RWPE2 (cell line): ENCODE data around the gene NAP1L1.

Source experiments
- ATAC-seq: fragments of 200-7000 bp; cut with Tn5 transposase; 3 replicates; pipeline ENCODE4 v1.9.1; 2021; ENCODE audit warnings: low read depth
- DNase-seq: peaks from one replicate; pipeline ENCODE4 v3.0.0-alpha.2; 2020; ENCODE audit warnings: low spot score
- H3K27ac ChIP-seq: fragments of 450-650 bp; 2 replicates; pipeline ENCODE4 v1.5.1; 2017; ENCODE audit warnings: mild to moderate bottlenecking; ENCODE audit not compliant: poor library complexity, severe bottlenecking
- H3K27me3 ChIP-seq: fragments of 250-450 bp; sonication (Bioruptor Pico); 2 replicates; pipeline ENCODE4 v1.5.1; 2021; ENCODE audit warnings: mild to moderate bottlenecking, moderate library complexity; ENCODE audit not compliant: insufficient read depth, poor library complexity, severe bottlenecking
- H3K36me3 ChIP-seq: fragments of 250-450 bp; sonication (Bioruptor Pico); 2 replicates; pipeline ENCODE4 v1.5.1; 2020; ENCODE audit warnings: low read depth, mild to moderate bottlenecking, moderate library complexity
- H3K4me1 ChIP-seq: fragments of 250-450 bp; sonication (Bioruptor Pico); 2 replicates; pipeline ENCODE4 v1.5.1; 2021; ENCODE audit warnings: mild to moderate bottlenecking, moderate library complexity; ENCODE audit not compliant: insufficient read depth, poor library complexity, severe bottlenecking
- H3K4me3 ChIP-seq: fragments of 250-450 bp; sonication (Bioruptor Pico); 2 replicates; pipeline ENCODE4 v1.5.1; 2021; ENCODE audit warnings: mild to moderate bottlenecking, moderate library complexity; ENCODE audit not compliant: severe bottlenecking
- H3K9me3 ChIP-seq: fragments of 250-450 bp; sonication (Bioruptor Pico); 2 replicates; pipeline ENCODE4 v1.5.1; 2021; ENCODE audit warnings: mild to moderate bottlenecking, moderate library complexity; ENCODE audit not compliant: severe bottlenecking
- TF ChIP-seq, protein P1 (sequence below): fragments of 450-650 bp; IDR thresholded peaks from one replicate; pipeline ENCODE4 v1.5.1; 2017; ENCODE audit warnings: mild to moderate bottlenecking, moderate library complexity; ENCODE audit not compliant: poor library complexity, severe bottlenecking

The NAP1L1 gene

DNA sequence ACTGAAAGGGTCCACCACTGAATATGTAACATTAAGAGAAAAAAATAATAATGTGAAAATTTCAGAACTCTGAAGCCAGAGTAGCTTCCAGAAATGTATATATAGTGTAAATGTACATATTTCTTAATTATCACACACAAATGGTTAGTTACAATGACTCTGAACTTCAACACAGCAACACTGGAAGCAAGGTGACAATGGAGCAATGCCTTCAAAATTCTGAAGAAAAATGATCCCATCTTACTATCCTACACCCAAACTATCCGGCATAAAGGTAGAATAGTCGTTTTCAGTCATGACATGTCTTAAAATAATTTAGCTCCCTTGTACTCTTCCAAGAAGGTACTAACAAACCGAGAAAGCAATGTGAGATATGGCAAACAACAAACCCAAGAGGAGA lies 11.9 kb downstream of the NAP1L1 start:
- ATAC-seq (no peak), DNase-seq (no peak)
- peaks cover 90% of the 10 kb centered on the region for H3K36me3 ChIP-seq
- TF ChIP-seq, protein P1, sequence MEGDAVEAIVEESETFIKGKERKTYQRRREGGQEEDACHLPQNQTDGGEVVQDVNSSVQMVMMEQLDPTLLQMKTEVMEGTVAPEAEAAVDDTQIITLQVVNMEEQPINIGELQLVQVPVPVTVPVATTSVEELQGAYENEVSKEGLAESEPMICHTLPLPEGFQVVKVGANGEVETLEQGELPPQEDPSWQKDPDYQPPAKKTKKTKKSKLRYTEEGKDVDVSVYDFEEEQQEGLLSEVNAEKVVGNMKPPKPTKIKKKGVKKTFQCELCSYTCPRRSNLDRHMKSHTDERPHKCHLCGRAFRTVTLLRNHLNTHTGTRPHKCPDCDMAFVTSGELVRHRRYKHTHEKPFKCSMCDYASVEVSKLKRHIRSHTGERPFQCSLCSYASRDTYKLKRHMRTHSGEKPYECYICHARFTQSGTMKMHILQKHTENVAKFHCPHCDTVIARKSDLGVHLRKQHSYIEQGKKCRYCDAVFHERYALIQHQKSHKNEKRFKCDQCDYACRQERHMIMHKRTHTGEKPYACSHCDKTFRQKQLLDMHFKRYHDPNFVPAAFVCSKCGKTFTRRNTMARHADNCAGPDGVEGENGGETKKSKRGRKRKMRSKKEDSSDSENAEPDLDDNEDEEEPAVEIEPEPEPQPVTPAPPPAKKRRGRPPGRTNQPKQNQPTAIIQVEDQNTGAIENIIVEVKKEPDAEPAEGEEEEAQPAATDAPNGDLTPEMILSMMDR, result no peak
- peaks cover 7% of the 10 kb centered on the region for H3K4me1 ChIP-seq
- peaks cover 3% of the 10 kb centered on the region for H3K9me3 ChIP-seq
- no peak overlapping the region for H3K4me3 ChIP-seq
- no peak overlapping the region for H3K27ac ChIP-seq
- no peaks in the 10 kb centered on the region for H3K27me3 ChIP-seq

- Histone ChIP-seq H3K36me3 (peaks cover 100% of the 10 kb centered on the region), H3K27ac (no peak overlapping the region), H3K9me3 (peaks cover 13% of the 10 kb centered on the region), H3K27me3 (no peaks in the 10 kb centered on the region), H3K4me3 (no peak overlapping the region), H3K4me1 (peaks cover 4% of the 10 kb centered on the region)
- DNase-seq (no peak), ATAC-seq (no peak)
- TF ChIP-seq, protein P1, result no peak
Observed at GRCh38 chr12:76069339-76069738, 15.1 kb downstream of the NAP1L1 start.

DNA sequence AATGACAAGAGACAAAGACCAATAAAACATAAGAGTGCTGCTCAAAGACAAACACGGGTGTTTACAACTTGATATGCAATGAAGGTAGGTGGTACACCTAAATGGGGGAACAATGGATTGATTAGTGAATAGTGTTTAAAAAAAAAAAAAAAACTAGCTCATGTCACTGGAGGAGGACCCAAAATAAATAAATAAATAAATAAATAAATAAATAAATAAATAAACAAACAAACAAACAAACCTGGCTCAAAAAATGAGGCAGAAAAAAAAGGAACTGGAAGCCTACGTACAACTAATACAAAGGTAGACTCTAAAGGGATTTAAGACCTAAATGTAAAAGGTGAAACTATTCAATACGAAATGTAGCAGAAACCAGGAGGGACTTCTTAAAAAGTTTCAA lies 18.6 kb downstream of the NAP1L1 start:
- DNase-seq (no peak), ATAC-seq (no peak)
- no peaks in the 10 kb centered on the region for H3K27me3 ChIP-seq

GRCh38 chr12:76064904-76065303 lies 19.6 kb downstream of the NAP1L1 start:
- Histone ChIP-seq H3K9me3 (peaks cover 13% of the 10 kb centered on the region), H3K4me3 (no peak overlapping the region), H3K27me3 (no peaks in the 10 kb centered on the region), H3K27ac (no peak overlapping the region), H3K4me1 (no peaks in the 10 kb centered on the region), H3K36me3 (peaks cover 100% of the 10 kb centered on the region)
- TF ChIP-seq, protein P1, result no peak
- DNase-seq (no peak), ATAC-seq (no peak)

More for the DNA sequence above, 18.6 kb downstream of the NAP1L1 start:
- Histone ChIP-seq H3K27ac (no peak overlapping the region), H3K36me3 (peaks cover 100% of the 10 kb centered on the region), H3K4me3 (no peak overlapping the region), H3K9me3 (peaks cover 13% of the 10 kb centered on the region), H3K4me1 (peaks cover under 1% of the 10 kb centered on the region)
- TF ChIP-seq, protein P1, result no peak

- H3K36me3 ChIP-seq, result peaks cover 97% of the 10 kb centered on the region
- no peak overlapping the region for H3K27ac ChIP-seq
- H3K4me1 ChIP-seq, result no peaks in the 10 kb centered on the region
- H3K27me3 ChIP-seq, result no peaks in the 10 kb centered on the region
- TF ChIP-seq, protein P1, result no peak
- ATAC-seq (no peak), DNase-seq (no peak)
- no peak overlapping the region for H3K4me3 ChIP-seq
- H3K9me3 ChIP-seq, result peaks cover 3% of the 10 kb centered on the region
Observed at GRCh38 chr12:76060111-76060510, 24.4 kb downstream of the NAP1L1 start.
